GM12872 (cell line): ENCODE results near the gene NET1.

Experiments
- CTCF ChIP-seq: IDR thresholded peaks from 3 replicates; pipeline ENCODE4 v1.5.1; 2011; ENCODE audit warnings: low read depth, mild to moderate bottlenecking, low read length, moderate library complexity; ENCODE audit not compliant: insufficient read depth

NET1 gene

GRCh38 chr10:5370493-5371352 is 41.6 kb upstream of the NET1 start:
- no peak for TF ChIP-seq CTCF

- TF ChIP-seq CTCF = no peak
These were observed 39.0 kb upstream of the NET1 start for GRCh38 chr10:5373307-5373706.

- TF ChIP-seq CTCF = no peak
These were observed 38.3 kb upstream of the NET1 start for GRCh38 chr10:5373891-5374611.

- no peak for TF ChIP-seq CTCF
These were observed 35.9 kb upstream of the NET1 start for GRCh38 chr10:5376450-5376849.

GRCh38 chr10:5381187-5381586 is 31.2 kb upstream of the NET1 start:
- TF ChIP-seq CTCF = no peak

GRCh38 chr10:5385224-5385623 is 27.1 kb upstream of the NET1 start:
- TF ChIP-seq CTCF = no peak

GRCh38 chr10:5387169-5387568 is 25.2 kb upstream of the NET1 start:
- no peak for TF ChIP-seq CTCF
